HG02885 (cell line): ENCODE data around the gene LIN37.
"Not testable (repeated sequence)": the region's sequence is repeated elsewhere in the genome, so short reads cannot be mapped to it uniquely, and the experiment has no call there.

Source experiments
- ATAC-seq: cut with Tn5 transposase; IDR thresholded peaks from one replicate; pipeline ENCODE4 v1.9.1; 2021; ENCODE audit warnings: mild to moderate bottlenecking; ENCODE audit not compliant: unreplicated experiment, poor library complexity

Gene LIN37

DNA sequence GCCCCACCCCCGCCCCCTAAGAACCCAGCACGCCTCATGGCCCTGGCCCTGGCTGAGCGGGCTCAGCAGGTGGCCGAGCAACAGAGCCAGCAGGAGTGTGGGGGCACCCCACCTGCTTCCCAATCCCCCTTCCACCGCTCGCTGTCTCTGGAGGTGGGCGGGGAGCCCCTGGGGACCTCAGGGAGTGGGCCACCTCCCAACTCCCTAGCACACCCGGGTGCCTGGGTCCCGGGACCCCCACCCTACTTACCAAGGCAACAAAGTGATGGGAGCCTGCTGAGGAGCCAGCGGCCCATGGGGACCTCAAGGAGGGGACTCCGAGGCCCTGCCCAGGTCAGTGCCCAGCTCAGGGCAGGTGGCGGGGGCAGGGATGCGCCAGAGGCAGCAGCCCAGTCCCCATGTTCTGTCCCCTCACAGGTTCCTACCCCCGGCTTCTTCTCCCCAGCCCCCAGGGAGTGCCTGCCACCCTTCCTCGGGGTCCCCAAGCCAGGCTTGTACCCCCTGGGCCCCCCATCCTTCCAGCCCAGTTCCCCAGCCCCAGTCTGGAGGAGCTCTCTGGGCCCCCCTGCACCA lies 38.9 kb downstream of the LIN37 start:
- ATAC-seq: no peak

DNA sequence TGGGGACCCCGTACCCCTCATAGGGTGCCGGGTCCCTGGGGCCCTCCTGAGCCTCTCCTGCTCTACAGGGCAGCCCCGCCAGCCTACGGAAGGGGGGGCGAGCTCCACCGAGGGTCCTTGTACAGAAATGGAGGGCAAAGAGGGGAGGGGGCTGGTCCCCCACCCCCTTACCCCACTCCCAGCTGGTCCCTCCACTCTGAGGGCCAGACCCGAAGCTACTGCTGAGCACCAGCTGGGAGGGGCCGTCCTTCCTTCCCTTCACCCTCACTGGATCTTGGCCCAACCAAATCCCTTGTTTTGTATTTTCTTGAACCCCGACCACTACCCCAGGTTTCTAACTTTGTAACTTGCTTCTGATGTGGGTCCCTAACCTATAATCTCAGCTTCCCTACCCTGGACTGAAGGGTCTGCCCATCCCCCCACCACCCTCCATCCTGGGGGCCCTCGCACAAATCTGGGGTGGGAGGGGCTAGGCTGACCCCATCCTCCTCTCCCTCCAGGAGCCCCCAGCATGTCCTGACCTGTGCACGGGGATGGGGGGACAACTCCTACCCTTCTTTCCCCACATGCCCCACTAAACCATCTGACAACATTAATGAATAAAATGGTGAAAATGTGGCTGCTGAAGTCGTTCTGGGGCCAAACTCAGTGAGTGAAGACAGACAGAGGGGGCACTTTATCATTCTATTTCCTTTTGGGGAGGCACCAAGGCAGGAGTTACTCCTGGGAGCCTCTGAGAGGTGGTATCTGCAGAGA lies 40.0 kb downstream of the LIN37 start:
- ATAC-seq: no peak

DNA sequence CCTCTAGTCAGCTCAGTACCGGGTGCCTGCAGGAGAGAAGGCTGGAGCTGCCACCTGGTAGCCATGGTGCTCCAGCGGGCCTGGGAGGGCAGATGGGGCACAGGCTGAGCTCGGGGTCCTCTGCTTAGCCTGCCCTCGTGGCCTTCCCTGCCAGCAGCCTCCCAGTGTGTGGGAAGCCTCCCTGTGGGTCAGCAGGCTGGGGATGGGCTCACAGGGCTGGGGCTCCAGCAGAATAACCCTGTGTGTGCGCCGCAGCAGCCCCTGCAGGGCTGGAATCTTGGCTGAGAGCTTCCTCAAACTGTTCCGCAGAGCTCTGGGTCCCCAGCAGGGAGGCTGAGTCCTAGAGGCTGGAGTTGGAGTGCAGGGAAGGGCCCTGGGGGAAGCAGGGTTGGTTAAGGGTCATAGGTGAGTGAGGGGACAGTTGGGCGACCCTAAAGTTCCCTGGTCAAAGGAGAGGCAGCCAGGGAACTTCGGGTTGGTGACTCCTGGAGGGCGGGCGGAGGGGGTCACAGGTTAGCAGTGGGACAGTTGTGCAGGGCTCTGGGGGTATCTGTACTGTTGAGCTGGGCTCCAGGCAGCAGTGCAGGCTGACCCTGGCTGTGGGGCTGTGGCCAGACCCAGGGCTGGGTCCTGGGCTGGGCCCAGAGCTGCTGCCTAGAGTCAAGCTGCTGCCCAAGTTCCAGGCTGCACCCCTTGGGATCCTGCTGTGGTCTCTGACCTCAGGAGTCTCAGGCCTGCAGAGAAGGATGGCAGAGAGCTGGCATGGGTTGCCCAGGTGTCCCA lies 41.0 kb downstream of the LIN37 start:
- no peak for ATAC-seq

DNA sequence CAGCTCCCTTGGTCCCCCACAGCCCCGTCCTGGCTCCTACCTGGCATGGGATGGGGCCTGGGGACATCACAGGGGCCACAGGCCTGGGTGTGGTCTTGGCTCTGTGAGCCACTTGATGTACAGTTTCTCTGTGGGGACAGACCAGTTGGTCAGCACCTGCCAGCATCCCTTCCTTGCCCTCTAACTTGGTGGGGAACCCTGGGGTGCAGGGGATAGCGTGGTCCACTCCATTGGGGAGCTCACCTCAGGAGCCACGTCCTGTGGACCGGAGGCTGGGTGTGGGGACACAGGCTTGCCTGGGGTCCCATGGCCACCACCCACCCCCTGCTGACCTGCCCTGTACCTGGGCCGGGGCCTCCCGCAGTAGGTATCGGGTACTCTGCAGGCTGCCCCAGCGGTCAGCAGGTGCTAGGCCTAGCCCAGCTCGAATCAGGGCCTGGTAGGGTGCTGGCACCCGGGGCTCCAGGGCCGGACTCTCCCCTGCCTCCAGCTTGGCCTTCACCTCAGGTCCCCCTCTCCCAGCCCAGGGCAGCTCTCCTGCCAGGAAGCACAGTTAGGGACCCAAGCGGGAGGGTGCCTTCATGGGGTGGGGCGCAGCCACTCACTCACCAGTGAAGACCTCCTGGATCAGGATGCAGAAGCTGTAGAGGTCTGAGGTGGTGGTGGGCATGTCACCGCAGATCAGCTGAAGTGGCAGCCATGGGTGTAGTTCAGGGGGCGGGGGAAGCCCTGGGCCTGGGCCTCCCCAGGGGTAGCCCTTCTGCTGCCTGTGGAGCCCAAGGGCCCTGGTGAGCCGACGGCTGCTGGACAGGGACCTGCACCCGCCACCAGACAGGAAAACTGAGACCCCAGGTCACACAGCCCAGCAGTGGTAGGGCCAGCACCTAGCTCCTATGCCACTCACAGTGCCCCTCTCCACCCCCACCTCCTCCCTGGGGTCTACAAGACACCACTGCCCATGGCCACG lies 41.9 kb downstream of the LIN37 start:
- no peak for ATAC-seq

DNA sequence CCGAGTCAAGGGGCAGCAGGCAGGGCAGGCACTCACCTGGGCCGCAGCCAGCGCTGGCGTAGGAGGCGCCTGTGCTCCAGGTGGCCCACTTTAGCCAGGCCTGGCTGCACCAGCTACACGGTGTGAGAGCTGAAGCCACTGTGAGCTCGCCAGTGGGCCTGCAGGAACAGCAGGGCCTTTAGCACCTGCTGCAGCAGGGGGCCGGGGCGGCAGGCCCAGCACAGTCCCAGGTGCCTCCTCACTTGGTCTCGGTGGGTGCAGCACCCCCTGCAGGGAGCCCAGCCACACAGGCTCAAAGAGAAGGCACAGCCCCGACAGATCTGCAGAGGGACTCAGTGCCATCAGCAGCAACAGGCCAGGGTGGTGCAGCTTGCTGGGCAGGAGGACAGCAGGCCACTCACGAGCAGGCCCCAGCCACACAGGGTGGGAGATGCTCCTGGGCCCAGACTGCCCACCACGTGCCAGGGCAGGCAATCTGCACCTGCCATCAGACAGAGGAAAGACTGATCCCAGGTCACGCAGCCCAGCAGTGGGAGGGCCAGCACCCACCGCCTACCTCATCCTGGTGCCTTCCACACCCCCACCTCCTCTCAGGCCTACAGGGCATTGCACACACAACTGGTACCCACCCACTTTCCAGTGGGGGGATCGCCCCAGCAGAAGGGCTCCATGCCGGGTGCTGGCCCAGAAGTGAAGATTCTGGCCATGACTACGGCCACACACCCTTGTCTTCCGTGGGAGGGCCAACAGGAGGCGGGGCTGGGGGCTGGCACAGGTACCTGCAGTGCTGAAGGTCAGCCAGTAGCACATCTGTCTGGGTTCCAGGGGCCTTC lies 42.8 kb downstream of the LIN37 start:
- ATAC-seq: no peak

DNA sequence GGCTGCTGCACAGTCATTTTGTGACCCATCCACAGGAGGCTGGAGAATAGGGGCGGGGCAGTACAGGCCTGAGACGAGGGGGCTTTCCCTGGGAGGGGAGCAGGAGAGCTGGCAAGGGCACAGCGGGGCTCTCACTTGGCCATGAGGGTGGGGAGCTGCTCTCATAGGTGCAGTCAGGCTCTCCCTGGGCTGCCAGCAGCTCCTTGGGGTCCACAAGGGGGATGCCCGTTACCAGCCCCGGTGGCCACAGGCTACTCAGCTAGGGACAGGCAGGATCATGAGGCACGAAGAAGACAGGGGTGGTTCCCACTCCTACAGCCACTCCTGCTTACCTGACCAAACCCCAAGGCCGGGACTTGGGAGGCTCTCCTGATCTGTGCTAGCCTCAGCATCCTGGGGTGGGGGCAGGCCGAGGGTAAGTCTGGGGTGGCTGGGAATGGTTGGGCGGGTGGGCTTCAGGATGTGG lies 43.5 kb downstream of the LIN37 start:
- no peak for ATAC-seq

DNA sequence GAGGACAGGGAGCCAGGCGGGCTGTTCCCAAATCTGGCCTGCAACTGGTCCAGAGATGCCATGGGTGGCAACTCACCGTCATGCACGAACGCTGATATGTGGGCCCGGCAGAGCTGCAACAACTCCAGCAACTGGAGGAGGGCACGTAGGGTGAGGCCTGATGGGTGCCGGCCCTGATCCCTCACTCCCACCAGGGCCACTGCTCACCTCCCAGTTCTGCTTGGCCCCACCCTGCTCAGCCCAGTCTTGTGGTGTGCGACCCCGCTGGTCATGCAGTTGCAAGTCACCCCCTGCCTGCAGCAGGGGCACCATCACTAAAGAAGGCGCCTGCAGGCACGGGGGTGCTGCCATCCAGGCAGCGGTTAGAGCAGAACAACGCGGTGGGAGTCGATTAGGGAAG lies 43.9 kb downstream of the LIN37 start:
- ATAC-seq: no peak

DNA sequence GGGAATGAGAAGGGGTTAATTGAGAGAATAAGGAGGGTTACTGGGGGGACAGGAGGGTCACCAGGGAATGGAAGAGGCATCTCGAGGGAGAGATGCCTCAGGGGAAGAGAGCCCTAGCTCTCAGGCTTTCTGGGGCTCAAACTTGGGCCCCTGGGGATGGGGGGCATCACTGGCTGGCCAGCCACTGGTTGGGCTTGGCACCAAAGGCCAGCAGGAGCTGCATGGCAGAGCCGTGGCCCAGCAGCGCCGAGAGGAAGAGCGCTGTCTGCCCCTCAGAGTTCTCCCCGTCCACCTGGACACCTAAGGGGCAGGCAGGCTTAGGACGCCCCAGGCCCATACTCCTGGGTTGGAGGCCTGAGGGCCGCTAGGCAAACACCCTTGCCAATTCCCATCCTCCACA lies 44.5 kb downstream of the LIN37 start:
- no peak for ATAC-seq

DNA sequence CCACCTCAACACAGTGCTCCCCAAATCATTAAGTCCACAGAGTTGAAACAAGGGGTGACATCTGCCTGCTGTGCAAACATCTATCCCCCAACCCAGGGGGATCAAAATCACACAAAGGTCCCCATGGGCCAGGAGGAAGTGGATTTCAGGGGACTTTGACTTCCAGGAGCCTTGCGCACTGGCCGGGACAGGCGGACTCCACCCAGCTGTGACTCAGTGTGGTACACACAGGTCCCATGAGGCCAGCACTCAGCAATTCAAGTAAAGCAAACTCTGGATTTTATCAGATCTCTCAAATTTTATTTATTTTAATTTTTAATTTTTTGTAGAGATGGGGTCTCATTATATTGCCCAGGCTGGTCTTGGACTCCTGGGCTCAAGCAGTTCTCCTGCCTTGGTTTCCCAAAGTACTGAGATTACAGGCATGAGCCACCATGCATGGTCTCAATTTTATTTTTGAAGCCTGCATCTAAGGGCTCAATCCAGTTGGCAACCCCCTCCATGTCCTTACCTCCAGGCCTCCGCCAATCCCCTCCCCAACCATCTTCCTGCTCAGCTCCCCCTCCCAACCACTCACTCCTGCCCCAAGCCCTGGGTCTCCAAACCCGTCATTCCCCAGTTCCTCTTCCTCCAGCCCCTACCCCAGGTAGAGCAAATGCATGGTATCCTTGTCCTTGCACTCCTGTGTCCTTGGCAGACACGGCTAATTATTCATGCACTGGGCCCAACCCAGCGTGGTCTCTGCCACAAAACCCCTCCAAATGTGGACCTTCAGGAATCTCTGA lies 45.2 kb downstream of the LIN37 start:
- ATAC-seq: no peak

DNA sequence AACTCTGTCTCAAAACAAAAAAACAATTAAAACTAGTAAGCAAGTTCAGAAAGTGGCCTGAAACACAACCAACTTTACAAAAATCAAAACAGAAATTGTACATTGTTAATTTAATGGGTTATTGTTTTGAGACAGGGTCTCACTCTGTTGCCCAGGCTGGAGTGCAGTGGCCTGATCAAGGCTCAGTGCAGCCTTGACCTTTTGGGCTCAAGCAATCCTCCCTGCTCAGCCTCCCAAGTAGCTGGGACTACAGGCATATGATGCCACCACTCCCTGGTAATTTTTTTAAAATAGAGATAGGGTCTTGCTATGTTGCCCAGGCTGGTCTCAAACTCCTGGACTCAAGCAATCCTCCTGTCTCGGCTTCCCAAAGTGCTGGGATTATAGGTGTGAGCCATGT lies 47.2 kb downstream of the LIN37 start:
- not testable (repeated sequence) for ATAC-seq

DNA sequence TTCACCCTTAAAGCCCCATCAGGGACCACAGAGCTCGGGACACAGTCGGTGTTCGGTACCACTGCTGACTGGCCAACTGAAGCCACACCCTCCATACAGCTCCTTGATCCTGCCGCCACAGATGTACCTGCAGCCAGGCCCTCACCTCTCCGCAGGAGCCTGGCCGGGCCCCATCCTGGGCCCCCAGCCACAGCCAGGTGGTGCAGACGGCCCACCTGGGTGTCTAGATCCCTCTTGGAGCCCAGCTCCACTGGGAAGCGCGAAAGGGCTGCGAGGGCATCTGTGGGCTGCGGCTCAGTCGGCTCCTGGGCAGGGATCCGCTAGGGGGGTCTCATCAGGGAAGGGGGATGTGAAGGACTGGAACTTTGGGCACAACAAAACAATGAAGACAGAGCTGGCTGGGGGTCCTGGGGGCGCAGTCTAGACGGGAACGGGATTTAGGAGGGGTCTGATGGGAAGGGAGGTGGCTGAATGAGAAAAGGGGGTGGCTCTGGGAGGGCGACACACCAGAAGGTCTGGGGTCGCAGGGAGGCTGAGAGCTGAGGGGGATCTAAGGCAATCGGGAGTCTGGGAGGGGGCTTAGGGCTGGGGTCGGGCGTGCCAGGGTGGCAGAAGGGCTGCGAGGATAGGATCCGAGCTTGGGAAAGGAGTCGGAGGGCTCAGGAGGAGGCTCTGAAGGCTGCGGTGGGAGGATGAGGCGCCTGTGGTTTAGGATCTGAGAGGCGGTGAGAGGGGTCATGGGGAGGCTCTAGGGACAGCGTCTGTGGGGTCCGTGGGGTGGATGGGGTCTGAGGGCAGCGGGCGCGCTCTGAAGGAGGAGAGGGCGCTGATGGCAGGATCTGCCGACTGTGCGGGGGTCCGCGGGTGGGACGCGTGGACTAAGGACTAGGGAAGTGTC lies 48.5 kb downstream of the LIN37 start:
- no peak for ATAC-seq

DNA sequence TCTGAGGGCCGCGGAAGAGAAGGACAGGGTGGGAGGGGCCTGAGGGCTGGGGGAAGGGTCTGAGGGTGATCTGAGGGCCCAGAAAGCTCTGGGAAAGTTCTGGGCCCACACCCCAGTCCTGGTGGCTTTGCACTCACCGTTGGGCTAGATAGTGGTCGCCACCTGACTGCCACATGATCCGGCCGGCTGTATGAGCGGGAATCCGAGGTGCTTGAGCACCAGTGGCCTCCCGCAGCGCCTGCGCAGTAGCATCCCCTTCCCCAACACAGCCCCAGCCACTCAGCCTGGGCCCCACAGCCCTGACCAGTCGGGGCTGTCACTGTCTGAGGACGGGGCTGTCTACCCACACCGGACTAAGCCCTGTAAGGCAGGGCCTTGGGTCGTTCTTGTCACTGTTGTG lies 49.3 kb downstream of the LIN37 start:
- ATAC-seq: no peak

DNA sequence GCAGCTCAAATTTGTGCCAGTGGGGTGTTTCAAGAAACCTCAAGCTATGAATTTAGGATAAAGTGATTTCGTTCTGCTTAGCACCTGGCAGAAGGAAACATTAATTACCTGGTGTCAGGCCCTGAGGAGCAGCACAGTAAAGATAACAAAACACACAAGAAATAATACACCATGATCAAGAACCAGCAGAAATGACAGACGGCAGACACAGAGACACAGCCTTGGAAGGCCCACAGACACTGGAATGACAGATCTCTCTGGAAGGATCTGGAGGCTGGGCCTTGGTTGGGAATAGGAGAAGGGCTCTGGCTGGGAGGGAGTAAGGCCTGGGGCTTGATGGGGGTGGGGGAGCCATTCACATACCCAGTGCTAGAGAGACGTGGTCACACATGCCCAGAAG lies 53.5 kb downstream of the LIN37 start:
- ATAC-seq: no peak
